HEK293 (cell line): ENCODE measurements around the gene EMP3.

ENCODE experiments used
- CTCF ChIA-PET: fragments of 350-600 bp; formaldehyde crosslinking; extraction: SDS; loops from one replicate; lab custom pipeline; 2021; ENCODE audit warnings: antibody characterized with exemption; lab: Yijun Ruan, JAX
- POLR2A ChIA-PET: fragments of 300-600 bp; formaldehyde crosslinking; extraction: SDS; loops from one replicate; lab custom pipeline; 2020; ENCODE audit warnings: antibody characterized with exemption, inconsistent platforms; lab: Yijun Ruan, JAX
- H3K27ac ChIP-seq: fragments of 200-500 bp; sonication (Bioruptor generic); 2 replicates; pipeline ENCODE4 v1.5.1; 2014; ENCODE audit warnings: low read depth, low read length, control low read depth, inconsistent platforms; ENCODE audit errors: extremely low read depth
- H3K36me3 ChIP-seq, 2 experiments: fragments of 200-500 bp in 1 of 2; sonication (Bioruptor generic) in 1 of 2; 1 replicate in 1 of 2; 2 replicates in 1 of 2; pipeline ENCODE4 v1.5.1; 2014 to 2017; ENCODE audit warnings: inconsistent platforms in 2 of 2, low read length in 2 of 2; ENCODE audit not compliant: control insufficient read depth in 2 of 2, insufficient read depth in 1 of 2
- H3K4me1 ChIP-seq: fragments of 200-500 bp; sonication (Bioruptor generic); 2 replicates; pipeline ENCODE4 v1.5.1; 2014; ENCODE audit warnings: mild to moderate bottlenecking, low read length, inconsistent platforms; ENCODE audit not compliant: control insufficient read depth, insufficient read depth
- H3K4me3 ChIP-seq: 2 replicates; pipeline ENCODE4 v1.5.1; 2011; ENCODE audit warnings: low read depth, mild to moderate bottlenecking, control low read depth, low read length, moderate library complexity
- H3K9me3 ChIP-seq: fragments of 200-500 bp; sonication (Bioruptor generic); 2 replicates; pipeline ENCODE4 v1.5.1; 2014; ENCODE audit warnings: low read depth, low read length, inconsistent platforms; ENCODE audit not compliant: control insufficient read depth, insufficient read depth
- GFI1B ChIP-seq: fragments of 450-650 bp; formaldehyde crosslinking; IDR thresholded peaks from 2 replicates; pipeline ENCODE4 v1.5.1; 2016; ENCODE audit warnings: missing biosample characterization, missing genetic modification characterization
- GLI4 ChIP-seq: fragments of 450-650 bp; formaldehyde crosslinking; IDR thresholded peaks from 2 replicates; pipeline ENCODE4 v1.5.1; 2016; ENCODE audit warnings: missing biosample characterization, missing genetic modification characterization
- HOXA7 ChIP-seq: sonication (generic); formaldehyde crosslinking; IDR thresholded peaks from 2 replicates; pipeline ENCODE4 v1.8.1; 2022; ENCODE audit warnings: missing genetic modification reagents, borderline replicate concordance
- HOXD13 ChIP-seq: sonication (generic); formaldehyde crosslinking; IDR thresholded peaks from 2 replicates; pipeline ENCODE4 v1.8.0; 2022; ENCODE audit warnings: missing genetic modification reagents, borderline replicate concordance
- PRDM1 ChIP-seq: fragments of 450-650 bp; formaldehyde crosslinking; IDR thresholded peaks from 2 replicates; pipeline ENCODE4; 2016; ENCODE audit warnings: missing biosample characterization, missing genetic modification characterization
- SCRT2 ChIP-seq: fragments of 450-650 bp; formaldehyde crosslinking; IDR thresholded peaks from 2 replicates; pipeline ENCODE4 v1.5.1; 2016; ENCODE audit warnings: missing biosample characterization, missing genetic modification characterization
- SP2 ChIP-seq: fragments of 450-650 bp; formaldehyde crosslinking; IDR thresholded peaks from 2 replicates; pipeline ENCODE4 v1.5.1; 2016; ENCODE audit warnings: missing biosample characterization, missing genetic modification characterization
- ZBTB20 ChIP-seq: fragments of 450-650 bp; formaldehyde crosslinking; IDR thresholded peaks from 2 replicates; pipeline ENCODE4 v1.5.1; 2016; ENCODE audit warnings: missing biosample characterization, missing genetic modification characterization
- ZFHX2 ChIP-seq: fragments of 450-650 bp; formaldehyde crosslinking; conservative IDR thresholded peaks from 2 replicates; pipeline ENCODE4 v1.5.1; 2016; ENCODE audit warnings: missing biosample characterization, missing genetic modification characterization
- ZFP41 ChIP-seq: fragments of 450-650 bp; formaldehyde crosslinking; IDR thresholded peaks from 2 replicates; pipeline ENCODE4 v1.5.1; 2016; ENCODE audit warnings: missing biosample characterization, missing genetic modification characterization, borderline replicate concordance
- ZNF175 ChIP-seq: fragments of 450-650 bp; formaldehyde crosslinking; IDR thresholded peaks from 2 replicates; pipeline ENCODE4 v1.5.1; 2016; ENCODE audit warnings: missing biosample characterization, missing genetic modification characterization
- ZNF2 ChIP-seq: fragments of 450-650 bp; formaldehyde crosslinking; IDR thresholded peaks from 2 replicates; pipeline ENCODE4 v1.5.1; 2016; ENCODE audit warnings: missing biosample characterization, missing genetic modification characterization
- ZNF423 ChIP-seq: fragments of 450-650 bp; formaldehyde crosslinking; IDR thresholded peaks from 2 replicates; pipeline ENCODE4 v1.5.1; 2016; ENCODE audit warnings: missing biosample characterization, missing genetic modification characterization
- ZNF555 ChIP-seq: fragments of 450-650 bp; formaldehyde crosslinking; conservative IDR thresholded peaks from 2 replicates; pipeline ENCODE4 v1.5.1; 2017; ENCODE audit warnings: missing biosample characterization, mild to moderate bottlenecking, missing genetic modification characterization, inconsistent platforms
- ZNF560 ChIP-seq: fragments of 450-650 bp; formaldehyde crosslinking; IDR thresholded peaks from 2 replicates; pipeline ENCODE4 v1.5.1; 2017; ENCODE audit warnings: missing biosample characterization, missing genetic modification characterization, borderline replicate concordance
- ZNF621 ChIP-seq: fragments of 450-650 bp; formaldehyde crosslinking; IDR thresholded peaks from 2 replicates; pipeline ENCODE4 v1.5.1; 2017; ENCODE audit warnings: missing biosample characterization, missing genetic modification characterization
- ZNF791 ChIP-seq: fragments of 450-650 bp; formaldehyde crosslinking; IDR thresholded peaks from 2 replicates; pipeline ENCODE4 v1.5.1; 2016; ENCODE audit warnings: missing biosample characterization, missing genetic modification characterization
- TF ChIP-seq, protein P1 (sequence below): fragments of 450-650 bp; formaldehyde crosslinking; IDR thresholded peaks from 2 replicates; pipeline ENCODE4 v1.5.1; 2016; ENCODE audit warnings: missing biosample characterization, missing genetic modification characterization
- TF ChIP-seq, protein P2 (sequence below): sonication (generic); formaldehyde crosslinking; IDR thresholded peaks from 2 replicates; pipeline ENCODE4 v1.8.1; 2022; ENCODE audit warnings: mild to moderate bottlenecking, moderate library complexity, missing genetic modification reagents
- TF ChIP-seq, protein P3 (sequence below): fragments of 450-650 bp; formaldehyde crosslinking; IDR thresholded peaks from 2 replicates; pipeline ENCODE4 v1.5.1; 2016; ENCODE audit warnings: missing biosample characterization, missing genetic modification characterization
- TF ChIP-seq, protein P4 (sequence below): fragments of 450-650 bp; IDR thresholded peaks from 2 replicates; pipeline ENCODE4 v1.5.1; 2018; ENCODE audit warnings: missing biosample characterization, missing genetic modification characterization
- TF ChIP-seq, protein P5 (sequence below): fragments of 450-650 bp; formaldehyde crosslinking; IDR thresholded peaks from 2 replicates; pipeline ENCODE4; 2016; ENCODE audit warnings: missing biosample characterization, missing genetic modification characterization

EMP3 gene

DNA sequence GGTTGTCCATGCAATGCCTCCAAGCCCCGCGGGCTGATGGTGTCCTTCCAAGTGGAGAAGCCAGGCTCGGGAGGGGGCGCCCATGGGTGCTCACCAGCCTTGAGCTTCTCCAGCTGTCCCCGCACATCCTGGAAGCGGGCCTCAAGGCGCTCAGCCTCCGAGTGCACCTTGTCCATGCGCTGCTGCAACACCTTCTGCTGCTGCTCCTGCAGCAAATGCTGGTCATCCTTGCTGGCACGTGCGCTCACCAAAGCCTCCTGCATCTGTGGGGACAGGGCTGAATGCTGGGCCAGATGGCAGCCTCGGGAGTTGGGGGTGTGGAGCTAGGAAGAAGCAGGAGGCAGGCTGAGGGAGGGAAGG, 22.8 kb upstream of the EMP3 start:
- no peaks in the 10 kb centered on the region for H3K9me3 ChIP-seq
- TF ChIP-seq, protein P1, sequence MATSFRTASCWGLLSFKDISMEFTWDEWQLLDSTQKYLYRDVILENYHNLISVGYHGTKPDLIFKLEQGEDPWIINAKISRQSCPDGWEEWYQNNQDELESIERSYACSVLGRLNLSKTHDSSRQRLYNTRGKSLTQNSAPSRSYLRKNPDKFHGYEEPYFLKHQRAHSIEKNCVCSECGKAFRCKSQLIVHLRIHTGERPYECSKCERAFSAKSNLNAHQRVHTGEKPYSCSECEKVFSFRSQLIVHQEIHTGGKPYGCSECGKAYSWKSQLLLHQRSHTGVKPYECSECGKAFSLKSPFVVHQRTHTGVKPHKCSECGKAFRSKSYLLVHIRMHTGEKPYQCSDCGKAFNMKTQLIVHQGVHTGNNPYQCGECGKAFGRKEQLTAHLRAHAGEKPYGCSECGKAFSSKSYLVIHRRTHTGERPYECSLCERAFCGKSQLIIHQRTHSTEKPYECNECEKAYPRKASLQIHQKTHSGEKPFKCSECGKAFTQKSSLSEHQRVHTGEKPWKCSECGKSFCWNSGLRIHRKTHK (tag by site-specific recombination), result no peak
- TF ChIP-seq, protein P2, sequence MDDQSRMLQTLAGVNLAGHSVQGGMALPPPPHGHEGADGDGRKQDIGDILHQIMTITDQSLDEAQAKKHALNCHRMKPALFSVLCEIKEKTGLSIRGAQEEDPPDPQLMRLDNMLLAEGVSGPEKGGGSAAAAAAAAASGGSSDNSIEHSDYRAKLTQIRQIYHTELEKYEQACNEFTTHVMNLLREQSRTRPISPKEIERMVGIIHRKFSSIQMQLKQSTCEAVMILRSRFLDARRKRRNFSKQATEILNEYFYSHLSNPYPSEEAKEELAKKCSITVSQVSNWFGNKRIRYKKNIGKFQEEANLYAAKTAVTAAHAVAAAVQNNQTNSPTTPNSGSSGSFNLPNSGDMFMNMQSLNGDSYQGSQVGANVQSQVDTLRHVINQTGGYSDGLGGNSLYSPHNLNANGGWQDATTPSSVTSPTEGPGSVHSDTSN, result no peak
- TF ChIP-seq ZNF423 (tag by site-specific recombination) (no peak), ZNF555 (tag by site-specific recombination) (no peak), GFI1B (no peak), HOXD13 (no peak), ZNF791 (tag by site-specific recombination) (no peak)
- TF ChIP-seq, protein P3, sequence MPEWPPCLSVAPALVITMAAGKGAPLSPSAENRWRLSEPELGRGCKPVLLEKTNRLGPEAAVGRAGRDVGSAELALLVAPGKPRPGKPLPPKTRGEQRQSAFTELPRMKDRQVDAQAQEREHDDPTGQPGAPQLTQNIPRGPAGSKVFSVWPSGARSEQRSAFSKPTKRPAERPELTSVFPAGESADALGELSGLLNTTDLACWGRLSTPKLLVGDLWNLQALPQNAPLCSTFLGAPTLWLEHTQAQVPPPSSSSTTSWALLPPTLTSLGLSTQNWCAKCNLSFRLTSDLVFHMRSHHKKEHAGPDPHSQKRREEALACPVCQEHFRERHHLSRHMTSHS (tag by site-specific recombination), result no peak
- TF ChIP-seq, protein P4, sequence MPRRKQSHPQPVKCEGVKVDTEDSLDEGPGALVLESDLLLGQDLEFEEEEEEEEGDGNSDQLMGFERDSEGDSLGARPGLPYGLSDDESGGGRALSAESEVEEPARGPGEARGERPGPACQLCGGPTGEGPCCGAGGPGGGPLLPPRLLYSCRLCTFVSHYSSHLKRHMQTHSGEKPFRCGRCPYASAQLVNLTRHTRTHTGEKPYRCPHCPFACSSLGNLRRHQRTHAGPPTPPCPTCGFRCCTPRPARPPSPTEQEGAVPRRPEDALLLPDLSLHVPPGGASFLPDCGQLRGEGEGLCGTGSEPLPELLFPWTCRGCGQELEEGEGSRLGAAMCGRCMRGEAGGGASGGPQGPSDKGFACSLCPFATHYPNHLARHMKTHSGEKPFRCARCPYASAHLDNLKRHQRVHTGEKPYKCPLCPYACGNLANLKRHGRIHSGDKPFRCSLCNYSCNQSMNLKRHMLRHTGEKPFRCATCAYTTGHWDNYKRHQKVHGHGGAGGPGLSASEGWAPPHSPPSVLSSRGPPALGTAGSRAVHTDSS (tag by site-specific recombination), result no peak
- POLR2A ChIA-PET, result no interaction called here
- no peaks in the 10 kb centered on the region for H3K36me3 ChIP-seq
- H3K4me3 ChIP-seq, result no peak overlapping the region
- H3K4me1 ChIP-seq, result no peaks in the 10 kb centered on the region
- CTCF ChIA-PET, result interaction anchor here (0.6 to 0.8 kb wide), 2 partner anchors 10 to 31 kb away, joined by 4 read pairs; no protein-coding TSS in a partner anchor
- H3K27ac ChIP-seq, result no peak overlapping the region

DNA sequence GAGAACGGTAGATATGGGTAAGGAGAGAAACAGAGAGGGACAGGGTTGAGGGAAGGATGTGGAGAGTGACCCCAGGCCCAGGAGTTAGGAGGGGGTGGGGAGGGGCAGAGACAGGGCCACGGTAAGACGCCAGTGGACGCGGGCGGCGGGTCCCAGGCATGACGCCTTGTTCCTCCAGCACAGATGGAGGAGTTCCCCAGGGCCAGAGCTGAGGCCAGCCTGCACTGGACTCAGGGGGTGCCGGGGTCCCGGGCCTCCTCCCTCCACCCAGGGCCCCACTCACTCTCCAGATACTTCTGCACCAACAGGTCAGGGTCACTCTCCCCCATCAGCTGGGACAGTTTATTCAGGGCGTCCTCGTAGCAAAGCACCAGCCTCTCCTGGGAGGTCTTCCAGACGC, 22.0 kb upstream of the EMP3 start:
- no peaks in the 10 kb centered on the region for H3K36me3 ChIP-seq
- TF ChIP-seq ZNF560 (tag by site-specific recombination) (no peak), ZBTB20 (no peak), ZNF2 (tag by site-specific recombination) (no peak), ZFHX2 (tag by site-specific recombination) (no peak), ZNF621 (tag by site-specific recombination) (no peak), HOXD13 (no peak), SP2 (no peak), ZNF175 (tag by site-specific recombination) (no peak), GLI4 (tag by site-specific recombination) (no peak), HOXA7 (CRISPR knock-in tag) (no peak), SCRT2 (tag by site-specific recombination) (no peak), ZFP41 (tag by site-specific recombination) (no peak), PRDM1 (tag by site-specific recombination) (no peak)
- TF ChIP-seq, protein P5, sequence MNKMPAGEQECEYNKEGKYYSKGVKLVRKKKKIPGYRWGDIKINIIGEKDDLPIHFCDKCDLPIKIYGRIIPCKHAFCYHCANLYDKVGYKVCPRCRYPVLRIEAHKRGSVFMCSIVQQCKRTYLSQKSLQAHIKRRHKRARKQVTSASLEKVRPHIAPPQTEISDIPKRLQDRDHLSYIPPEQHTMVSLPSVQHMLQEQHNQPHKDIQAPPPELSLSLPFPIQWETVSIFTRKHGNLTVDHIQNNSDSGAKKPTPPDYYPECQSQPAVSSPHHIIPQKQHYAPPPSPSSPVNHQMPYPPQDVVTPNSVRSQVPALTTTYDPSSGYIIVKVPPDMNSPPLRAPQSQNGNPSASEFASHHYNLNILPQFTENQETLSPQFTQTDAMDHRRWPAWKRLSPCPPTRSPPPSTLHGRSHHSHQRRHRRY (tag by site-specific recombination), result no peak
- TF ChIP-seq, all 188 proteins: peak for 0
- H3K4me1 ChIP-seq, result no peaks in the 10 kb centered on the region
- H3K9me3 ChIP-seq, result no peaks in the 10 kb centered on the region
- ChIA-PET POLR2A (no interaction called here), CTCF (interaction anchor here (0.6 to 2.2 kb wide), 3 partner anchors 10 to 48 kb away, joined by 3 to 12 read pairs (median 3); partner anchors contain the start of gene CARD8)
- H3K27ac ChIP-seq, result no peak overlapping the region
- no peak overlapping the region for H3K4me3 ChIP-seq
